Pancreas (tissue), 10 donors: ENCODE measurements around the gene COIL. TPM values are rescaled to one million over a fixed set of nuclear protein-coding genes. Genes with fewer than 3 reads are reported as not detected.

ENCODE experiments used
- ATAC-seq, 4 donors: fragments of 200-7000 bp; cut with Tn5 transposase; one replicate each; pipeline versions ENCODE4 v1.8.0 to v1.9.1; 2020; ENCODE audit warnings: mild to moderate bottlenecking in 4 of 4, moderate library complexity in 4 of 4
- DNase-seq, 6 donors: peaks; one replicate each; pipeline ENCODE4 v3.0.0-alpha.2; 2020
- FAIRE-seq: peaks from 2 replicates; lab custom pipeline; 2012; peaks lifted over from hg19 to GRCh38; lab: Jason Lieb, UNC
- H3K27ac ChIP-seq, 4 donors: fragments of 200-600 bp; sonication (generic); 1 replicate in 3 of 4; 2 replicates in 1 of 4; pipeline versions ENCODE4 v1.5.0 to v1.8.0; 2020
- H3K27me3 ChIP-seq, 4 donors: fragments of 200-600 bp; one replicate each; pipeline ENCODE4 v1.8.0; 2021
- H3K36me3 ChIP-seq, 3 donors: fragments of 200-600 bp; sonication (generic) in 1 of 3; one replicate each; pipeline versions ENCODE4 v1.5.0 to v1.8.0; 2020 to 2021
- H3K4me1 ChIP-seq, 3 donors: fragments of 200-600 bp; one replicate each; pipeline ENCODE4 v1.8.0; 2021
- H3K4me3 ChIP-seq, 4 donors: fragments of 200-600 bp; sonication (generic) in 2 of 4; one replicate each; pipeline versions ENCODE4 v1.5.0 to v1.8.0; 2020 to 2021
- H3K9me3 ChIP-seq, 4 donors: fragments of 200-600 bp; one replicate each; pipeline ENCODE4 v1.8.0; 2021
- WGBS, 2 donors: extraction: QIAGEN DNeasy Blood & Tissue Kit; methylation state at CpG; one replicate each; pipeline ENCODE4 v1.1.7; 2013; 5-methylcytosine and 5-hydroxymethylcytosine counted together
- intact Hi-C, 3 donors: fragments of 100-400 bp; cut with DNase I; formaldehyde crosslinking; loops; one replicate each; pipeline versions ENCODE4 v1.11.1 to v1.14.2; 2022
- polyA plus RNA-seq, 2 donors: library from polyadenylated mRNA; stranded (reverse); fragments of 200-250 nt; gene quantifications; one replicate each; pipeline ENCODE4 v1.2.3, GENCODE V29; 2013
- total RNA-seq, 6 donors: library from RNA; stranded (reverse); fragmentation: NEBNext Ultra II Directional in 4 of 6; extraction: Animal tissue kit (Norgen Biotek cat#: 25700) in 4 of 6; gene quantifications; one replicate each; pipeline versions ENCODE4 v1.2.1 to v1.2.4, GENCODE V29; 2021 to 2023
- TF ChIP-seq, protein P1 (sequence below), 4 donors: fragments of 200-600 bp; sonication (generic) in 3 of 4; IDR thresholded peaks; one replicate each; pipeline versions ENCODE4 v1.5.0 to v1.8.0; 2021; ENCODE audit warnings: antibody characterized with exemption in 4 of 4
- donor health status: healthy with polysubstance abuse.
- donor health status: DM: no; HTN: no; CAD: no; lungs with moderate emphysema.
- donor health status: DM: no; HTN: no; CAD: no.
- donor health status: control.
- donor health status: control.
- donor health status: Bipolar disorder and iron deficiency.
- donor health status: DM: yes; HTN: yes; CAD: no.
- donor health status: DM: no; HTN: no; CAD: no.
- donor health status: DM: no; HTN: no; CAD: no.
- donor health status: DM: yes; HTN: yes; CAD: no.

Gene COIL
- total and polyA plus RNA-seq, 8 donors = 3.6 to 8.6 (median 6.3) TPM

DNA sequence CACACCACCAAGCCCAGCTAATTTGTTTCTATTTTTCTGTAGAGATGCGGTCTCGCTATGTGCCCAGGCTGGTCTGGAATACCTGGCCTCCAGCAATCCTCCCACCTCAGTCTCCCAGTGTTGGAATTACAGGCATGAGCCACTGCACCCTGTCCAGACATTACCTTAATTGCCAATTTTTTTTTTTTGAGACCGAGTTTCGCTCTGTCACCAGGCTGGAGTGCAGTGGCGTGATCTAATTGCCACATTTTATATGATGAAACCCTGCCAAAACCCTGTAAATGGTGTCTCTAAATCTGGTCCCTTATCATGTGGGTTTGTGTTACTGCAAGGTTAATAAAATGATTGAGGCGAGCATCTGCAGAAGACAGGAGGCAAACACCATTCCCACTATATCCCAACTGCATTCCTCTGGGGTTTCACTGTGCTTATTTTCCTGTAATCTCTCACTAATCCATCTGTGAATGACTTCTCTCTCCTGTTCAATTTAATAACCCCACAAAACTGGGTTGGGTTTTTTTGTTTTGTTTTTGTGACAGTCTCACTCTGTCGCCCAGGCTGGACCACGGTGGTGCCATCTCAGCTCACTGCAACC is 27.6 kb downstream of the COIL start:
- Histone ChIP-seq H3K9me3 (no peaks in the 10 kb centered on the region), H3K36me3 (peaks cover 0 to 5% (median 0%) of the 10 kb centered on the region in 3 donors), H3K27ac (no peak overlapping the region), H3K4me3 (no peak overlapping the region), H3K27me3 (no peaks in the 10 kb centered on the region), H3K4me1 (no peaks in the 10 kb centered on the region)
- intact Hi-C loops = loop anchor here in 1 of 3 donors (10.0 kb wide), 1 partner anchor 118 kb away; no protein-coding TSS in a partner anchor
- 96 to 97% methylated on average over 8 of the region's 8 CpGs for WGBS, 2 donors
- TF ChIP-seq, protein P1, sequence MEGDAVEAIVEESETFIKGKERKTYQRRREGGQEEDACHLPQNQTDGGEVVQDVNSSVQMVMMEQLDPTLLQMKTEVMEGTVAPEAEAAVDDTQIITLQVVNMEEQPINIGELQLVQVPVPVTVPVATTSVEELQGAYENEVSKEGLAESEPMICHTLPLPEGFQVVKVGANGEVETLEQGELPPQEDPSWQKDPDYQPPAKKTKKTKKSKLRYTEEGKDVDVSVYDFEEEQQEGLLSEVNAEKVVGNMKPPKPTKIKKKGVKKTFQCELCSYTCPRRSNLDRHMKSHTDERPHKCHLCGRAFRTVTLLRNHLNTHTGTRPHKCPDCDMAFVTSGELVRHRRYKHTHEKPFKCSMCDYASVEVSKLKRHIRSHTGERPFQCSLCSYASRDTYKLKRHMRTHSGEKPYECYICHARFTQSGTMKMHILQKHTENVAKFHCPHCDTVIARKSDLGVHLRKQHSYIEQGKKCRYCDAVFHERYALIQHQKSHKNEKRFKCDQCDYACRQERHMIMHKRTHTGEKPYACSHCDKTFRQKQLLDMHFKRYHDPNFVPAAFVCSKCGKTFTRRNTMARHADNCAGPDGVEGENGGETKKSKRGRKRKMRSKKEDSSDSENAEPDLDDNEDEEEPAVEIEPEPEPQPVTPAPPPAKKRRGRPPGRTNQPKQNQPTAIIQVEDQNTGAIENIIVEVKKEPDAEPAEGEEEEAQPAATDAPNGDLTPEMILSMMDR (IDR thresholded peaks at IDR 0.05) = no peak
- DNase-seq (no peak), FAIRE-seq (no peak), ATAC-seq (no peak)

- ATAC-seq = no peak
- intact Hi-C loops = loop anchor here in 1 of 3 donors (10.0 kb wide), 1 partner anchor 116 kb away; no protein-coding TSS in a partner anchor
- DNase-seq = no peak
- no peak for FAIRE-seq
- Histone ChIP-seq H3K36me3 (peaks cover 0 to 5% (median 0%) of the 10 kb centered on the region in 3 donors), H3K4me1 (no peaks in the 10 kb centered on the region), H3K9me3 (no peaks in the 10 kb centered on the region), H3K27ac (no peak overlapping the region), H3K27me3 (no peaks in the 10 kb centered on the region), H3K4me3 (no peak overlapping the region)
- TF ChIP-seq, protein P1 (IDR thresholded peaks at IDR 0.05) = no peak
- WGBS, 2 donors = 93 to 96% methylated on average over 2 of the region's 2 CpGs
Observed at GRCh38 chr17:56930739-56931337, 30.0 kb downstream of the COIL start.

GRCh38 chr17:56929362-56929969 is 31.4 kb downstream of the COIL start:
- peaks cover 0 to 5% (median 0%) of the 10 kb centered on the region in 3 donors for H3K36me3 ChIP-seq
- intact Hi-C loops = no loop called here
- TF ChIP-seq, protein P1 (IDR thresholded peaks at IDR 0.05) = no peak
- FAIRE-seq (no peak), DNase-seq (no peak), ATAC-seq (no peak)
- no peak overlapping the region for H3K4me3 ChIP-seq
- H3K27ac ChIP-seq = no peak overlapping the region
- no peaks in the 10 kb centered on the region for H3K9me3 ChIP-seq
- H3K27me3 ChIP-seq = no peaks in the 10 kb centered on the region
- no peaks in the 10 kb centered on the region for H3K4me1 ChIP-seq

DNA sequence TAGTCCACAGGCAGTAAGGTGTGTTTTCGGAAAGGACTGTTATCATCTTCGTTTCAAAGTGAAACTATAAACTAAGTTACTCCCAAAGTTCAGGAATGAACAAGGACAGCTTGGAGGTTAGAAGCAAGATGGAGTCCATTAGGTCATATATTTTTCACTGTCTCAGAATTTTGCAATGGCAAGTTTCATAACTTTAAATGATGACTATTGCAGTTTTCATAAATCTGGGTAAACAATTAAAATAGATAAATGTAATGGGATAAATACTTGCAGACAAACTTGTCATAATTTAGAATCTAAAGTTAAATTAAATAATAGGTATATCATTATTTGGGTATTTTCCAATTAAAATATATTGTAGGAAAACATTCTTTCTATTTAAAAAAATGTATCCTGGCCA is 32.3 kb downstream of the COIL start:
- WGBS, 2 donors = 84 to 92% methylated on average over 2 of the region's 2 CpGs
- no peaks in the 10 kb centered on the region for H3K4me1 ChIP-seq
- TF ChIP-seq, protein P1 (IDR thresholded peaks at IDR 0.05) = no peak
- DNase-seq (no peak), ATAC-seq (no peak), FAIRE-seq (no peak)
- H3K4me3 ChIP-seq = no peak overlapping the region
- no peaks in the 10 kb centered on the region for H3K36me3 ChIP-seq
- no peaks in the 10 kb centered on the region for H3K27me3 ChIP-seq
- H3K27ac ChIP-seq = no peak overlapping the region
- H3K9me3 ChIP-seq = no peaks in the 10 kb centered on the region
- intact Hi-C loops = no loop called here

- TF ChIP-seq, protein P1 (IDR thresholded peaks at IDR 0.05) = no peak
- Histone ChIP-seq H3K27ac (no peak overlapping the region), H3K4me1 (no peaks in the 10 kb centered on the region), H3K9me3 (no peaks in the 10 kb centered on the region), H3K4me3 (no peak overlapping the region), H3K36me3 (no peaks in the 10 kb centered on the region), H3K27me3 (no peaks in the 10 kb centered on the region)
- WGBS, 2 donors = 73 to 81% methylated on average over 2 of the region's 2 CpGs
- intact Hi-C loops = no loop called here
- ATAC-seq = no peak
- no peak for DNase-seq
- no peak for FAIRE-seq
Observed at GRCh38 chr17:56926704-56927103, 34.1 kb downstream of the COIL start.
